GM12891 (cell line): ENCODE data around the gene METRN.

Experiments
- POLR2A ChIP-seq: IDR thresholded peaks from 2 replicates; pipeline ENCODE4 v1.6.1; 2011; ENCODE audit warnings: low read depth, low read length, control low read depth
- SPI1 ChIP-seq: IDR thresholded peaks from 2 replicates; pipeline ENCODE4 v1.6.1; 2011; ENCODE audit warnings: low read depth, low read length, control low read depth

DNA sequence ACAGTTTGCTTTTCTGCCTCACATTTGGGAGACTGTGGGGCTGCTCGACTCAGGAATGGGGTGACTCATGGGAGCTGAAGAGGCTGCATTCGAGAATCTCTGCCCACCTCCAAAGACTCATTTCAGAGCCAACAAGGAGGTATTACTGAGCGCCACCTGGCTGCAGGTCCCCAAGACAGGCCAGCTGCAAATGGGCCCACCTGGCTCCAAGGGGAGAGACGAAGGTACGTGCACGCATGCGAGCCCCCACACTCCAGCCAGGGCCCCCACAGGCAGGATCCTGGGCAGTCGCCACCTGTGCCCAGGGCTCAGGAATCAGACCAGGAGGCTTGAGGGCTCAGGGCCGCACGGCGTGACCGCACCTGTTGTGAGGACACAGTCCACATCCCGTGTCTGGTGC is 18.0 kb downstream of the METRN start:
- no peak for TF ChIP-seq POLR2A
- no peak for TF ChIP-seq SPI1
